CD4-positive, alpha-beta memory T cell (primary cell): Measurements from ENCODE around the gene GRM4. TPM values are rescaled to one million over a fixed set of nuclear protein-coding genes. Genes with fewer than 3 reads are reported as not detected.
A peak's percentile ranks its signal among the peaks of the same experiment; 100 is the strongest.

Experiments used
- CTCF ChIA-PET: fragments of 350-600 bp; sonication (Branson Sonifier 250); formaldehyde crosslinking; loops from one replicate; lab custom pipeline; 2021; ENCODE audit warnings: inconsistent platforms; ENCODE audit not compliant: partially characterized antibody; lab: Charles Lee
- POLR2A ChIA-PET: fragments of 350-600 bp; sonication (Branson Sonifier 250); formaldehyde crosslinking; loops from one replicate; lab custom pipeline; 2021; ENCODE audit not compliant: partially characterized antibody; lab: Charles Lee
- DNase-seq, 5 donors: peaks; one replicate each; pipeline versions ENCODE4 v3.0.0 to v3.0.0-alpha.2; 2020 to 2022; ENCODE audit warnings: mixed read lengths in 1 of 5
- H3K27ac ChIP-seq: one replicate; pipeline ENCODE4 v1.7.0; 2013; ENCODE audit warnings: low read depth, low read length
- H3K27me3 ChIP-seq: 2 replicates; pipeline ENCODE4 v1.7.0; 2013; ENCODE audit warnings: mild to moderate bottlenecking, low read length, moderate library complexity; ENCODE audit not compliant: insufficient read depth
- H3K36me3 ChIP-seq: 2 replicates; pipeline ENCODE4 v1.7.0; 2013; ENCODE audit warnings: mild to moderate bottlenecking, low read length, moderate library complexity; ENCODE audit not compliant: insufficient read depth
- H3K4me1 ChIP-seq: 2 replicates; pipeline ENCODE4 v1.7.0; 2013; ENCODE audit warnings: mild to moderate bottlenecking, low read length, moderate library complexity; ENCODE audit not compliant: insufficient read depth
- H3K4me3 ChIP-seq, 2 donors: one replicate each; pipeline ENCODE4 v1.7.0; 2013; ENCODE audit warnings: low read length in 2 of 2, mild to moderate bottlenecking in 1 of 2
- H3K9me3 ChIP-seq, 2 donors: one replicate each; pipeline ENCODE4 v1.7.0; 2013; ENCODE audit warnings: low read length in 2 of 2, control low read depth in 1 of 2; ENCODE audit not compliant: control insufficient read depth in 1 of 2
- H3K27ac Mint-ChIP-seq, 7 donors: one replicate each; pipeline ENCODE4 v1.8.0; 2020 to 2021; ENCODE audit warnings: mixed read lengths in 7 of 7, mild to moderate bottlenecking in 6 of 7, inconsistent platforms in 3 of 7, moderate library complexity in 3 of 7
- H3K27me3 Mint-ChIP-seq, 2 donors: one replicate each; pipeline ENCODE4 v1.8.0; 2020 to 2021; ENCODE audit warnings: mixed read lengths in 2 of 2
- H3K36me3 Mint-ChIP-seq, 2 donors: one replicate each; pipeline ENCODE4 v1.8.0; 2020 to 2021; ENCODE audit warnings: mixed read lengths in 2 of 2, inconsistent platforms in 1 of 2, mild to moderate bottlenecking in 1 of 2
- H3K4me1 Mint-ChIP-seq, 4 donors: one replicate each; pipeline ENCODE4 v1.8.0; 2020 to 2021; ENCODE audit warnings: mixed read lengths in 4 of 4, mild to moderate bottlenecking in 1 of 4
- H3K4me3 Mint-ChIP-seq, 8 donors: one replicate each; pipeline ENCODE4 v1.8.0; 2020 to 2021; ENCODE audit warnings: mixed read lengths in 8 of 8, mild to moderate bottlenecking in 7 of 8, moderate library complexity in 6 of 8, inconsistent platforms in 3 of 8
- H3K9me3 Mint-ChIP-seq, 8 donors: one replicate each; pipeline ENCODE4 v1.8.0; 2020 to 2021; ENCODE audit warnings: mixed read lengths in 8 of 8, mild to moderate bottlenecking in 5 of 8, inconsistent platforms in 3 of 8, moderate library complexity in 1 of 8
- intact Hi-C: fragments of 100-400 bp; cut with micrococcal nuclease; formaldehyde crosslinking; loops from one replicate; pipeline ENCODE4 v1.15.1; 2023
- polyA plus RNA-seq, 2 donors: library from polyadenylated mRNA; unstranded; fragments of 300-500 nt; fragmentation: Illumina TruSeq; gene quantifications; one replicate each; pipeline ENCODE4 v1.2.3, GENCODE V29; 2021
- total RNA-seq, 2 experiments: library from RNA; stranded (reverse); gene quantifications; one replicate each; pipeline ENCODE4 v1.2.3, GENCODE V29; 2021

The GRM4 gene
- total and polyA plus RNA-seq, 4 experiments from 2014 or later, result 0.09 TPM; not detected in 3

GRCh38 chr6:34039943-34040342 is 105.9 kb downstream of the GRM4 start:
- Mint-ChIP-seq H3K27ac (no peak overlapping the region), H3K9me3 (no peaks in the 10 kb centered on the region), H3K27me3 (no peaks in the 10 kb centered on the region), H3K4me3 (no peak overlapping the region), H3K4me1 (peaks cover 6 to 11% (median 9%) of the 10 kb centered on the region in 4 donors), H3K36me3 (no peaks in the 10 kb centered on the region)
- Histone ChIP-seq H3K27ac (no peak overlapping the region), H3K36me3 (no peaks in the 10 kb centered on the region), H3K4me1 (peaks cover 1% of the 10 kb centered on the region), H3K9me3 (no peaks in the 10 kb centered on the region), H3K4me3 (no peak overlapping the region), H3K27me3 (no peaks in the 10 kb centered on the region)
- POLR2A ChIA-PET, result no interaction called here
- CTCF ChIA-PET, result no interaction called here
- DNase-seq, result no peak
- intact Hi-C loops, result no loop called here

GRCh38 chr6:34037151-34037550 is 108.7 kb downstream of the GRM4 start:
- H3K4me1 Mint-ChIP-seq, result peaks cover 0 to under 1% (median 0%) of the 10 kb centered on the region in 4 donors
- H3K4me3 Mint-ChIP-seq, result no peak overlapping the region
- intact Hi-C loops, result no loop called here
- H3K4me1 ChIP-seq, result no peaks in the 10 kb centered on the region
- no peak overlapping the region for H3K27ac Mint-ChIP-seq
- no peaks in the 10 kb centered on the region for H3K9me3 Mint-ChIP-seq
- no peak overlapping the region for H3K27ac ChIP-seq
- CTCF ChIA-PET, result interaction anchor here (1.3 kb wide), 1 partner anchor 266 kb away, joined by 4 read pairs; no protein-coding TSS in a partner anchor
- POLR2A ChIA-PET, result interaction anchor here (0.7 to 0.8 kb wide), 2 partner anchors 252 to 269 kb away, joined by 3 to 4 read pairs; no protein-coding TSS in a partner anchor
- peaks cover 1 to 4% of the 10 kb centered on the region in 2 donors for H3K27me3 Mint-ChIP-seq
- no peaks in the 10 kb centered on the region for H3K36me3 Mint-ChIP-seq
- DNase-seq, result no peak
- no peak overlapping the region for H3K4me3 ChIP-seq
- H3K27me3 ChIP-seq, result no peaks in the 10 kb centered on the region
- H3K36me3 ChIP-seq, result no peaks in the 10 kb centered on the region
- H3K9me3 ChIP-seq, result no peaks in the 10 kb centered on the region

DNA sequence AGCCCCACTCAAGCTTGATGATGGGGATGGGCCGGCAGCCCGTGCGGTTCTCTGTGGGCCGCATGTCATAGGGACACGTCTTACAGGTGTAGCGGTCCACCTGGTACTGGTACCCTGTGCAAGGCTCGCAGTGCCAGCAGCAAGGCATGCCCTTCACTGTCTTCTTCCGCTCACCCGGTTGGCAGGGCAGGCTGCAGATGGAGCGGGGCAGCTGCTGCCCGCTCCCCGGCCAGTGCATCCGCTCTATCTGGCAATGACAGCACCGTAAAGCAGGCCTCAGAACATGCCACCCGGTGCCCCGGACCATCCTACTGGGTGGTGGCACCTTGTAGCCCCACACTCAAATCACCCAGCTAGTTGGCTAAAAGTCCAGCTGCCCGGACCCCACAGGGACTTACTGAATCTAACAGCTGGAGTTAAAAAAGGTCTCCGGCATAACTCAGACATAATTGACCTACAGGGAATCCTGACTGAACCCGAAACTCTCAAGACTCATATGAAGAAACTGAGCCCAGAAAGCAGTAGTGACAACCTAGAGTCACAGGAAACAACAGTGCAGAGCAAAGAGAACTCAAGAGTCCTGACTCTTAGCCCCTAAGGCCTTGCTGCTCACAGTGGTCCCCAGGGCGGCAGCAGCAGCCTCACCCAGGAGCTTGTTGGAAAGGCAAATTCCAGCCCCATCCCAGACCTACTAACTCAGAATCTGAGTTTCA is 109.4 kb downstream of the GRM4 start:
- intact Hi-C loops, result no loop called here
- no peaks in the 10 kb centered on the region for H3K36me3 Mint-ChIP-seq
- Histone ChIP-seq H3K36me3 (no peaks in the 10 kb centered on the region), H3K4me3 (no peak overlapping the region), H3K27me3 (no peaks in the 10 kb centered on the region), H3K9me3 (no peaks in the 10 kb centered on the region), H3K4me1 (no peaks in the 10 kb centered on the region), H3K27ac (no peak overlapping the region)
- no peak for DNase-seq
- H3K4me3 Mint-ChIP-seq, result no peak overlapping the region
- no peaks in the 10 kb centered on the region for H3K9me3 Mint-ChIP-seq
- H3K27ac Mint-ChIP-seq, result no peak overlapping the region
- CTCF ChIA-PET, result no interaction called here
- peaks cover 0 to 4% (median 0%) of the 10 kb centered on the region in 4 donors for H3K4me1 Mint-ChIP-seq
- peaks cover 4 to 5% of the 10 kb centered on the region in 2 donors for H3K27me3 Mint-ChIP-seq
- POLR2A ChIA-PET, result no interaction called here

GRCh38 chr6:34035704-34036356 is 110.1 kb downstream of the GRM4 start:
- intact Hi-C loops, result no loop called here
- Mint-ChIP-seq H3K4me1 (peaks cover 0 to 4% (median 0%) of the 10 kb centered on the region in 4 donors), H3K27ac (no peak overlapping the region), H3K27me3 (peaks cover 4 to 5% of the 10 kb centered on the region in 2 donors), H3K9me3 (no peaks in the 10 kb centered on the region), H3K4me3 (no peak overlapping the region), H3K36me3 (no peaks in the 10 kb centered on the region)
- Histone ChIP-seq H3K4me1 (no peaks in the 10 kb centered on the region), H3K27me3 (no peaks in the 10 kb centered on the region), H3K9me3 (no peaks in the 10 kb centered on the region), H3K4me3 (no peak overlapping the region), H3K27ac (no peak overlapping the region), H3K36me3 (no peaks in the 10 kb centered on the region)
- no peak for DNase-seq
- POLR2A ChIA-PET, result no interaction called here
- CTCF ChIA-PET, result no interaction called here

DNA sequence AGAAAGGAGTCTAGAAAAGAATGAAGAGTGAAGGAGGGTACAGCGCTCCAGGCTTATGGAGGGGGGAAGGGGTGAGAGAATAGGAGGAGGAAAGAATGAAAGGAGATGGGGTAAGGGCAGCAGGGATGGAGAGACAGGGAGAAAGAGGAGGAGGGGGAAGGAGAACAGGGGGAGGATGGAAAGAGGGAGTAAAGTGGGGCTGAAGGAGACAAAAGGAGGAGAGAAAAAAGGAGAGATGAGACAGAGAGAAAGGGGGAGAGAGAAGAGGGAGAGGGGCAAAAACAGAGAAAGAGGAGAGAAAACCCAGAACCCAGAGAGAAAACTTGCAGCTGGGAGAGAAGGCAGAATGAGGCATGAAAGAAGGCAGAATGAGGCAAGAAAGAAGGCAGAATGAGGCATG is 110.7 kb downstream of the GRM4 start:
- Mint-ChIP-seq H3K27me3 (peaks cover 4 to 5% of the 10 kb centered on the region in 2 donors), H3K4me1 (peaks cover 0 to 4% (median 0%) of the 10 kb centered on the region in 4 donors), H3K27ac (no peak overlapping the region), H3K4me3 (no peak overlapping the region), H3K9me3 (no peaks in the 10 kb centered on the region), H3K36me3 (no peaks in the 10 kb centered on the region)
- Histone ChIP-seq H3K27ac (no peak overlapping the region), H3K4me3 (no peak overlapping the region), H3K36me3 (no peaks in the 10 kb centered on the region), H3K9me3 (no peaks in the 10 kb centered on the region), H3K27me3 (no peaks in the 10 kb centered on the region), H3K4me1 (no peaks in the 10 kb centered on the region)
- ChIA-PET POLR2A (no interaction called here), CTCF (no interaction called here)
- DNase-seq, result no peak
- intact Hi-C loops, result no loop called here

DNA sequence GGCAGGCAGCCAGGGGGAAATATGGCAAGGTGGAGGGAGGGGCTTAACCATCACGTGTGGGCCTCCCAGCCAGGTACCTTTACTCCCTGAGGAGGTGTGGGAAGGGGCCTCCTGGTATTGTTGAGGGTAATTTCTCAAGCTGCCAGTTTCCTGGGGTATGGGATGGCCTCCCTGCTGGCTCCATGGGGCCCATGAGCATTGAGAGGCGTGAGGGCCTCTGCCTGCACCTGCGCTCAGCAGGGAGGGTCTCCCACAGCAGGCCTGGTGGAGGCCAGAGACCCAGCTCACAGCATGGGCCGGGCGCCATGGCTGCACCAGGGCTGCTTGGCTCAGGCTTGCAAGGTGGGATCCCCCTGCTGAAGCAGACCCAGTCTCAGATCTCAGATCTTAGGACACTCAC is 113.0 kb downstream of the GRM4 start:
- Mint-ChIP-seq H3K27me3 (peaks cover 4 to 5% of the 10 kb centered on the region in 2 donors), H3K27ac (no peak overlapping the region), H3K4me1 (peaks cover 0 to 4% (median 0%) of the 10 kb centered on the region in 4 donors), H3K9me3 (no peaks in the 10 kb centered on the region), H3K4me3 (no peak overlapping the region), H3K36me3 (no peaks in the 10 kb centered on the region)
- ChIA-PET POLR2A (no interaction called here), CTCF (interaction anchor here (0.6 to 10.6 kb wide), 2 partner anchors 201 to 263 kb away, joined by 3 to 225 read pairs; no protein-coding TSS in a partner anchor)
- Histone ChIP-seq H3K4me1 (no peaks in the 10 kb centered on the region), H3K27me3 (no peaks in the 10 kb centered on the region), H3K9me3 (no peaks in the 10 kb centered on the region), H3K27ac (no peak overlapping the region), H3K4me3 (no peak overlapping the region), H3K36me3 (no peaks in the 10 kb centered on the region)
- DNase-seq, result no peak
- intact Hi-C loops, result no loop called here

DNA sequence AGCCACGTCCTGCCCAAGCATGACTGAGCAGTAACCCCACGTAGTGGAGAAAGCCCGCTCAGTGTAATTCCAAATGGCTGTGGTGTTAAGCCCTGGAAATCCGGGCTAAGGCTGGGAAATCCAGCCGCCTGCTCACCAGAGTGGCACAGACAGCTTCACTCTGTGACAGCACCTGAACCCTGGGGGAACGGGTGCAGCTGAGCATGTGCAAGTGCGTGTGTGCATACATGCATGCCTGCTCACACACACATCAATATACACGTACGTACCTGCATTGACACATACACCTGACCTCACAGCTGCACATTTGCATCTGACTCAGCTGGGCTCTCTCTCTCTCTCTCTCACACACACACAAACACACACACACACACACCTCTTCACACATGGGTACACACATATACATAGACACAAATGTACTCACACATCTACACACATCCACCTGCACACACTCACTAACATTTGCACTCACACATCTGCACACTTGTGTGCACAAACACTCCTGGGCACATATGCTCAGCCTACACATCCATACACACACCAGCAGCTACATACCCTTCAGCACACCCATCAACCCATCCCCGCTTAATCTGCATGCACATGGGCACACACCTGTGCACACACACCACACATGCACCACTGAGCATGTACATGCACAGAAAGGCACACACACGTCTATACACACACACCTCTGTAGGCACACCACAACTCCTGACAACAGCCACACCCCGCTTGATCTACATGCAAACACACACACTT is 114.1 kb downstream of the GRM4 start:
- Histone ChIP-seq H3K4me3 (no peak overlapping the region), H3K27ac (no peak overlapping the region), H3K4me1 (no peaks in the 10 kb centered on the region), H3K9me3 (no peaks in the 10 kb centered on the region), H3K36me3 (no peaks in the 10 kb centered on the region), H3K27me3 (no peaks in the 10 kb centered on the region)
- Mint-ChIP-seq H3K4me3 (no peak overlapping the region), H3K36me3 (no peaks in the 10 kb centered on the region), H3K27ac (peak overlapping the region in 1 of 7 donors; percentile 0), H3K4me1 (peaks cover 0 to 4% (median 0%) of the 10 kb centered on the region in 4 donors), H3K9me3 (no peaks in the 10 kb centered on the region), H3K27me3 (peaks cover 4 to 5% of the 10 kb centered on the region in 2 donors)
- intact Hi-C loops, result no loop called here
- ChIA-PET CTCF (interaction anchor here (10.6 kb wide), 1 partner anchor 262 kb away, joined by 225 read pairs; no protein-coding TSS in a partner anchor), POLR2A (no interaction called here)
- DNase-seq, result no peak
